Measurements from ENCODE around the gene TCAF1. TPM values are rescaled to one million over a fixed set of nuclear protein-coding genes. Genes with fewer than 3 reads are reported as not detected.

The TCAF1 gene
- total and polyA plus RNA-seq, 2 donors (not counting 1 experiment from before 2014, with no cell fraction given) = 7.1 to 17.3 TPM

GRCh38 chr7:143934526-143935325 lies 32.8 kb upstream of the TCAF1 start, which contains the start of gene OR2F2:
Gene OR2F2 (plus strand): TSS chr7:143935233. CDS start chr7:143935233, 0 bp downstream.
- TF ChIP-seq CTCF (IDR thresholded peaks at IDR 0.05) (no peak), EZH2 (IDR thresholded peaks at IDR 0.05; ENCODE audit: borderline replicate concordance, insufficient read depth, low read depth, low read length, poor library complexity, severe bottlenecking) (no peak)
- no peak within 1 kb of the TSS for H3K27ac Mint-ChIP-seq
- H3K4me1 ChIP-seq (ENCODE audit: control insufficient read depth in 2 of 2, insufficient read depth in 2 of 2, low read length in 2 of 2) = no peaks in the 10 kb centered on the region
- DNase-seq (no peak), ATAC-seq (ENCODE audit: low read depth) (no peak)
- no peak within 1 kb of the TSS for H3K9ac ChIP-seq (ENCODE audit: low read length)
- H3K4me2 ChIP-seq (replicated peaks; ENCODE audit: low read depth, low read length, poor library complexity, severe bottlenecking) = no peak within 1 kb of the TSS
- H2AFZ ChIP-seq (ENCODE audit: insufficient read depth, low read depth, low read length, poor library complexity, severe bottlenecking) = no peak within 1 kb of the TSS
- no peaks in the 10 kb centered on the region for H3K79me2 ChIP-seq (ENCODE audit: control insufficient read depth, insufficient read depth, low read length)
- WGBS (ENCODE audit: insufficient coverage) = no CpG with 5 or more reads among the region's 3 CpGs
- H4K20me1 ChIP-seq (ENCODE audit: control insufficient read depth, insufficient read depth, low read length, poor library complexity, severe bottlenecking) = no peaks in the 10 kb centered on the region
- no peak within 1 kb of the TSS for H3K4me3 Mint-ChIP-seq
- H3K36me3 ChIP-seq (replicated peaks in 1 of 2; ENCODE audit: control extremely low read depth in 1 of 2, control insufficient read depth in 1 of 2, extremely low read depth in 1 of 2, insufficient read depth in 2 of 2, low read length in 1 of 2) = no peaks in the 10 kb centered on the region
- peaks cover 4% of the 10 kb centered on the region for H3K9me3 Mint-ChIP-seq (ENCODE audit: insufficient read depth)
- H3K27me3 Mint-ChIP-seq = peaks cover 7% of the 10 kb centered on the region
- POLR2A ChIA-PET = no interaction called here
- peaks cover 0 to 4% (median 4%) of the 10 kb centered on the region in 3 donors for H3K9me3 ChIP-seq (ENCODE audit: control extremely low read depth in 1 of 3, control insufficient read depth in 2 of 3, insufficient read depth in 1 of 3, low read length in 2 of 3)
- H3K27ac ChIP-seq (ENCODE audit: low read length in 2 of 2) = no peak within 1 kb of the TSS
- peaks cover 0 to 3% (median 0%) of the 10 kb centered on the region in 4 experiments for H3K27me3 ChIP-seq (replicated peaks in 1 of 4; ENCODE audit: control extremely low read depth in 1 of 4, control insufficient read depth in 3 of 4, insufficient read depth in 4 of 4, low read length in 3 of 4)
- no peak within 1 kb of the TSS for H3K4me3 ChIP-seq (ENCODE audit: control extremely low read depth in 1 of 5, extremely low read depth in 1 of 5, insufficient read depth in 1 of 5, low read depth in 2 of 5, low read length in 4 of 5)
- CTCF ChIA-PET = no interaction called here
- H3K4me1 Mint-ChIP-seq = no peaks in the 10 kb centered on the region
- intact Hi-C loops (cut with micrococcal nuclease) = no loop called here

GRCh38 chr7:143931739-143932138 lies 29.8 kb upstream of the TCAF1 start:
- intact Hi-C loops (cut with micrococcal nuclease) = no loop called here
- DNase-seq (no peak), ATAC-seq (ENCODE audit: low read depth) (no peak)
- ChIA-PET POLR2A (no interaction called here), CTCF (no interaction called here)
- no peak overlapping the region for H3K4me3 Mint-ChIP-seq
- Histone ChIP-seq H3K4me1 (ENCODE audit: control insufficient read depth in 2 of 2, insufficient read depth in 2 of 2, low read length in 2 of 2) (no peaks in the 10 kb centered on the region), H3K27me3 (replicated peaks in 1 of 4; ENCODE audit: control extremely low read depth in 1 of 4, control insufficient read depth in 3 of 4, insufficient read depth in 4 of 4, low read length in 3 of 4) (peaks cover 0 to 3% (median 0%) of the 10 kb centered on the region in 4 experiments), H2AFZ (ENCODE audit: insufficient read depth, low read depth, low read length, poor library complexity, severe bottlenecking) (no peak overlapping the region), H3K36me3 (replicated peaks in 1 of 2; ENCODE audit: control extremely low read depth in 1 of 2, control insufficient read depth in 1 of 2, extremely low read depth in 1 of 2, insufficient read depth in 2 of 2, low read length in 1 of 2) (no peaks in the 10 kb centered on the region), H3K9me3 (ENCODE audit: control extremely low read depth in 1 of 3, control insufficient read depth in 2 of 3, insufficient read depth in 1 of 3, low read length in 2 of 3) (peaks cover 0 to 4% (median 4%) of the 10 kb centered on the region in 3 donors), H3K4me2 (replicated peaks; ENCODE audit: low read depth, low read length, poor library complexity, severe bottlenecking) (no peak overlapping the region), H4K20me1 (ENCODE audit: control insufficient read depth, insufficient read depth, low read length, poor library complexity, severe bottlenecking) (no peaks in the 10 kb centered on the region), H3K9ac (ENCODE audit: low read length) (no peak overlapping the region), H3K79me2 (ENCODE audit: control insufficient read depth, insufficient read depth, low read length) (no peaks in the 10 kb centered on the region), H3K27ac (ENCODE audit: low read length in 2 of 2) (no peak overlapping the region), H3K4me3 (ENCODE audit: control extremely low read depth in 1 of 5, extremely low read depth in 1 of 5, insufficient read depth in 1 of 5, low read depth in 2 of 5, low read length in 4 of 5) (no peak overlapping the region)
- no peaks in the 10 kb centered on the region for H3K4me1 Mint-ChIP-seq
- TF ChIP-seq EZH2 (IDR thresholded peaks at IDR 0.05; ENCODE audit: borderline replicate concordance, insufficient read depth, low read depth, low read length, poor library complexity, severe bottlenecking) (no peak), CTCF (IDR thresholded peaks at IDR 0.05) (no peak)
- H3K27me3 Mint-ChIP-seq = peaks cover 6% of the 10 kb centered on the region
- no peak overlapping the region for H3K27ac Mint-ChIP-seq
- H3K9me3 Mint-ChIP-seq (ENCODE audit: insufficient read depth) = peaks cover 4% of the 10 kb centered on the region
